HG02943 (cell line): ENCODE results near the gene RAB40C.

Source experiments
- ATAC-seq: cut with Tn5 transposase; IDR thresholded peaks from one replicate; pipeline ENCODE4 v1.9.1; 2021; ENCODE audit warnings: mild to moderate bottlenecking, low read depth, moderate library complexity; ENCODE audit not compliant: unreplicated experiment

The RAB40C gene

GRCh38 chr16:662597-662996 lies 72.7 kb downstream of the RAB40C start:
- ATAC-seq, result no peak

- ATAC-seq, result no peak
These were observed 76.7 kb downstream of the RAB40C start for GRCh38 chr16:666572-666971.

GRCh38 chr16:667113-667779 lies 77.4 kb downstream of the RAB40C start:
- ATAC-seq, result no peak

GRCh38 chr16:667780-668518 lies 78.1 kb downstream of the RAB40C start, which contains the start of gene RHOT2:
RHOT2 (plus strand) TSS chr16:668132; CDS start chr16:668200, 68 bp downstream.
- ATAC-seq, result no peak

- ATAC-seq, result no peak
These were observed 78.8 kb downstream of the RAB40C start for GRCh38 chr16:668519-669171.

GRCh38 chr16:669666-670065 lies 79.8 kb downstream of the RAB40C start:
- no peak for ATAC-seq

- no peak for ATAC-seq
These were observed 80.9 kb downstream of the RAB40C start for GRCh38 chr16:670485-671352.

GRCh38 chr16:671353-672131 lies 81.7 kb downstream of the RAB40C start:
- ATAC-seq, result no peak

GRCh38 chr16:672371-672770 lies 82.5 kb downstream of the RAB40C start:
- no peak for ATAC-seq

- ATAC-seq, result no peak
These were observed 83.0 kb downstream of the RAB40C start for GRCh38 chr16:672851-673250.

- ATAC-seq, result no peak
These were observed 83.6 kb downstream of the RAB40C start for GRCh38 chr16:673399-673991.

- no peak for ATAC-seq
These were observed 84.5 kb downstream of the RAB40C start for GRCh38 chr16:674214-674881.

GRCh38 chr16:674968-675883 lies 85.4 kb downstream of the RAB40C start, which contains the start of gene RHBDL1:
RHBDL1 (plus strand) TSS chr16:675671; CDS start chr16:675791, 120 bp downstream.
- no peak for ATAC-seq

GRCh38 chr16:675884-676564 lies 86.2 kb downstream of the RAB40C start:
- no peak for ATAC-seq

- ATAC-seq, result no peak
These were observed 86.7 kb downstream of the RAB40C start for GRCh38 chr16:676565-676902.

- no peak for ATAC-seq
These were observed 87.0 kb downstream of the RAB40C start for GRCh38 chr16:676913-677312.
